GM23338 (cell line): ENCODE measurements around the gene IL1RL2. TPM values are rescaled to one million over a fixed set of nuclear protein-coding genes. Genes with fewer than 3 reads are reported as not detected.

Source experiments
- ATAC-seq: fragments of 200-7000 bp; cut with Tn5 transposase; 3 replicates; pipeline ENCODE4 v1.9.1; 2020
- DNase-seq: peaks from one replicate; pipeline ENCODE4 v3.0.0-alpha.2; 2015; ENCODE audit warnings: low spot score
- H2AFZ ChIP-seq: fragments of 200-600 bp; sonication (generic); 2 replicates; pipeline ENCODE4 v1.8.0; 2016; ENCODE audit warnings: antibody characterized with exemption, mild to moderate bottlenecking, moderate library complexity
- H3F3A ChIP-seq: fragments of 200-600 bp; sonication (generic); replicated peaks from 2 replicates; pipeline ENCODE4 v1.8.0; 2017; ENCODE audit warnings: antibody characterized with exemption, mixed run types, low read depth
- H3K27ac ChIP-seq: fragments of 200-600 bp; sonication (generic); 2 replicates; pipeline ENCODE4 v1.6.1; 2016; ENCODE audit warnings: low read depth
- H3K27me3 ChIP-seq: fragments of 200-600 bp; sonication (generic); 2 replicates; pipeline ENCODE4 v1.8.0; 2016; ENCODE audit warnings: mild to moderate bottlenecking, mixed run types, moderate library complexity; ENCODE audit not compliant: insufficient read depth
- H3K36me3 ChIP-seq: fragments of 200-600 bp; sonication (generic); 2 replicates; pipeline ENCODE4 v1.8.0; 2016; ENCODE audit warnings: mild to moderate bottlenecking; ENCODE audit not compliant: insufficient read depth
- H3K4me1 ChIP-seq: fragments of 200-600 bp; sonication (generic); 2 replicates; pipeline ENCODE4 v1.8.0; 2016; ENCODE audit warnings: mild to moderate bottlenecking, moderate library complexity; ENCODE audit not compliant: insufficient read depth
- H3K4me2 ChIP-seq: fragments of 200-600 bp; sonication (generic); 2 replicates; pipeline ENCODE4 v1.7.1; 2017; ENCODE audit warnings: mixed run types
- H3K4me3 ChIP-seq: fragments of 200-600 bp; sonication (generic); 2 replicates; pipeline ENCODE4 v1.6.1; 2016; ENCODE audit warnings: mixed run types
- H3K79me2 ChIP-seq: fragments of 200-600 bp; sonication (generic); replicated peaks from 2 replicates; pipeline ENCODE4 v1.8.0; 2017; ENCODE audit warnings: mild to moderate bottlenecking; ENCODE audit not compliant: insufficient read depth
- H3K9me2 ChIP-seq: fragments of 200-600 bp; sonication (generic); 2 replicates; pipeline ENCODE4 v1.8.0; 2017; ENCODE audit not compliant: insufficient read depth
- H4K20me1 ChIP-seq: fragments of 200-600 bp; sonication (generic); replicated peaks from 2 replicates; pipeline ENCODE4 v1.8.0; 2017; ENCODE audit warnings: mild to moderate bottlenecking; ENCODE audit not compliant: insufficient read depth
- H3K27ac Mint-ChIP-seq: 2 replicates; pipeline ENCODE4 v1.8.0; 2020; ENCODE audit warnings: inconsistent platforms, mild to moderate bottlenecking, moderate library complexity, mixed read lengths
- H3K27me3 Mint-ChIP-seq: 3 replicates; pipeline ENCODE4 v1.8.0; 2022; ENCODE audit warnings: low read depth, mild to moderate bottlenecking, moderate library complexity, mixed read lengths, inconsistent platforms; ENCODE audit not compliant: insufficient read depth, poor library complexity
- H3K36me3 Mint-ChIP-seq: 3 replicates; pipeline ENCODE4 v1.8.0; 2021; ENCODE audit warnings: low read depth, mild to moderate bottlenecking, inconsistent platforms, moderate library complexity, mixed read lengths
- H3K4me1 Mint-ChIP-seq: 3 replicates; pipeline ENCODE4 v1.8.0; 2020; ENCODE audit warnings: mild to moderate bottlenecking, inconsistent platforms, mixed read lengths
- H3K4me3 Mint-ChIP-seq: 3 replicates; pipeline ENCODE4 v1.8.0; 2021; ENCODE audit warnings: moderate library complexity, mild to moderate bottlenecking, inconsistent platforms, mixed read lengths
- H3K9me3 Mint-ChIP-seq: 3 replicates; pipeline ENCODE4 v1.8.0; 2020; ENCODE audit warnings: moderate library complexity, mild to moderate bottlenecking, inconsistent platforms, mixed read lengths
- CREB1 ChIP-seq: fragments of 250-450 bp; sonication (Bioruptor Pico); IDR thresholded peaks from 2 replicates; pipeline ENCODE4 v1.5.0; 2020; ENCODE audit warnings: low read depth, mild to moderate bottlenecking, moderate library complexity
- CTCF ChIP-seq, 2 experiments: fragments of 200-600 bp in 1 of 2; sonication (generic) in 1 of 2; conservative IDR thresholded peaks; 2 replicates each; pipeline versions ENCODE4 v1.5.1 to v1.6.1; 2016 to 2017; ENCODE audit warnings: antibody characterized with exemption in 2 of 2, low read depth in 2 of 2, mild to moderate bottlenecking in 2 of 2, moderate library complexity in 1 of 2
- EZH2phosphoT487 ChIP-seq: fragments of 200-600 bp; sonication (generic); IDR thresholded peaks from one replicate; pipeline ENCODE4 v1.8.1; 2018; ENCODE audit warnings: antibody characterized with exemption; ENCODE audit not compliant: unreplicated experiment
- STAT1 ChIP-seq: IDR thresholded peaks from one replicate; pipeline ENCODE4 v1.6.1; 2016; ENCODE audit warnings: antibody characterized with exemption; ENCODE audit not compliant: unreplicated experiment
- ZNF331 ChIP-seq: fragments of 250-450 bp; sonication (Bioruptor Pico); IDR thresholded peaks from 2 replicates; pipeline ENCODE4 v1.5.0; 2020; ENCODE audit warnings: low read depth, mild to moderate bottlenecking, moderate library complexity
- polyA plus RNA-seq: library from polyadenylated mRNA; unstranded; fragments of >200 nt; fragmentation: Nextera tagmentation; extraction: Ambion mirVana; gene quantifications from 2 replicates; pipeline ENCODE4 v1.2.1, GENCODE V29; 2016
- total RNA-seq: library from RNA; depleted of rRNA; stranded (reverse); fragments of >200 nt; shearing (Covaris generic); gene quantifications from 2 replicates; pipeline ENCODE4 v1.2.3, GENCODE V29; 2014

The IL1RL2 gene
- total and polyA plus RNA-seq, 2 experiments from 2014 or later = not detected

DNA sequence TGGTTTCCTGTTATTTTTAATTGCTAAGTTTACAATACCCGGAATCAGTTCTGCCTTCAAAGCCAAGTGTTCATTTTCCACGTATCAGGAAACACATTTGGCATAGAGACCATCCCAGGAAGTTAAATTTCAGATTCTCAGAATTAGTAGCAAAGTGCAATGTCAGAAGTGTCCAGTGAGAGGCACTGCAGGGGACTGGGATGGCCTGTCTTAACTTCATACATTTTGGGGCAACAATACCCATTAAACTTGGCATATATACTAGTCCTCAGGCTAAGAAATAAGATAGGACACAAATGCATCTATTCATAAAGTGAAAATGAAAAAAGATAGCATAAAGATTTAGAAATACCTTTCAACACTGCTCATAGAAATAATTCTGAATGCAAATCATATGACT lies 1.5 kb upstream of the IL1RL2 start:
- DNase-seq = peak; percentile 22
- TF ChIP-seq CTCF (conservative IDR thresholded peaks at IDR 0.05; ENCODE audit: low read depth in 2 of 2) (peak; percentile 59 to 60), ZNF331 (CRISPR knock-in tag) (no peak)
- H3K4me2 ChIP-seq = no peak overlapping the region
- H3K79me2 ChIP-seq = no peaks in the 10 kb centered on the region
- H3K27me3 ChIP-seq = peaks cover 40% of the 10 kb centered on the region
- no peak overlapping the region for H3K27ac Mint-ChIP-seq
- H3K4me3 ChIP-seq = no peak overlapping the region
- no peak overlapping the region for H3K4me3 Mint-ChIP-seq
- no peaks in the 10 kb centered on the region for H3K4me1 ChIP-seq
- H2AFZ ChIP-seq = no peak overlapping the region
- no peak for ATAC-seq
- no peaks in the 10 kb centered on the region for H3K9me2 ChIP-seq
- no peaks in the 10 kb centered on the region; the same call in 2 of the 3 replicates for H3K36me3 Mint-ChIP-seq
- no peak overlapping the region for H3K27ac ChIP-seq
- 0 out of 2 replicates have a peak, but pooled peaks cover 5% of the 10 kb centered on the region for H4K20me1 ChIP-seq
- H3F3A ChIP-seq = no peaks in the 10 kb centered on the region
- H3K27me3 Mint-ChIP-seq = peaks cover 29% of the 10 kb centered on the region
- H3K9me3 Mint-ChIP-seq = peaks cover 2% of the 10 kb centered on the region; the same call in 1 of the 3 replicates
- no peaks in the 10 kb centered on the region for H3K36me3 ChIP-seq
- H3K4me1 Mint-ChIP-seq = no peaks in the 10 kb centered on the region; the same call in 2 of the 3 replicates

DNA sequence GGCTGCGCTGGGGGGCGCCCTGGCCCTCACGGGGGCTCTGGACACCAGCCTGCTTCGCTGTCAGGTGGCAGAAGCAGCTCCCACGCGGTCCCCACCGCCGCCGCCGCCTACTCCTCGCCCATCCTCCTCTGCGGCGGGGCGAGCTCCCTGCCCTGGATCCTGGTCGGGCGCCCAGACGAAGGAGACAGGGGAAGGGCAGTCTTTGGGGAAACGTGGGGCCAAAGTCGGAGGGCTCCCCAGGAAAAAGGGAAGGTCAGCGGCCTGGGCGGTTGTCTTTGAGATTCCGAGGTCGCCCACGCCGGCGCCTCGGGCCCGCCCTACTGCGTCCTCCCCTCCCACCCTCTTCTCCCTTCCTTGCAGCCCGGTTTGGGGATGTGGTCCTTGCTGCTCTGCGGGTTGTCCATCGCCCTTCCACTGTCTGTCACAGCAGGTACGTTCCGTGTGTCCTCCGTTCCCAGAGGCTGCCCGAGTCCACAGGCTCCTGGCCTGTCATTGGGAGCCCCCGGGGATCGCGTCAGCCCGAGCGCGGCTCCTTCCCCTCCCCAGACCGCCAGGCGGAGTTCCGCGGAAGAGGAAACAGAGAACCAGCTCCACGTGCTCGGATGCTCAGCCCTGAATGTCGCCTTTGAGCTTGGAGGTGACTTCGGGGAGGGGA lies 800 bp downstream of the IL1RL2 start:
- peak; percentile 89 for ATAC-seq
- peak; percentile 69 for DNase-seq
- Histone ChIP-seq H3K4me2 (peak overlapping the region; percentile 86), H3K27me3 (peaks cover 40% of the 10 kb centered on the region), H4K20me1 (0 out of 2 replicates have a peak, but pooled peaks cover 5% of the 10 kb centered on the region), H3K36me3 (no peaks in the 10 kb centered on the region), H3F3A (no peaks in the 10 kb centered on the region), H3K9me2 (no peaks in the 10 kb centered on the region), H3K79me2 (no peaks in the 10 kb centered on the region), H3K27ac (no peak overlapping the region), H3K4me3 (peak overlapping the region; percentile 60), H3K4me1 (no peaks in the 10 kb centered on the region), H2AFZ (peak overlapping the region; percentile 98)
- Mint-ChIP-seq H3K4me1 (no peaks in the 10 kb centered on the region; the same call in 2 of the 3 replicates), H3K27me3 (peaks cover 29% of the 10 kb centered on the region), H3K36me3 (no peaks in the 10 kb centered on the region; the same call in 2 of the 3 replicates), H3K4me3 (peak overlapping the region; percentile 84), H3K27ac (no peak overlapping the region), H3K9me3 (peaks cover 2% of the 10 kb centered on the region; the same call in 1 of the 3 replicates)
- TF ChIP-seq STAT1 (no peak), EZH2phosphoT487 (peak; percentile 1), CTCF (conservative IDR thresholded peaks at IDR 0.05; ENCODE audit: low read depth in 2 of 2) (0 out of 4 replicates have a peak, but pooled peaks of 1 of the 2 experiments have one; percentile 18), CREB1 (CRISPR knock-in tag) (no peak)
